Stimulated activated naive CD8-positive, alpha-beta T cell treated with anti-CD3 and anti-CD28 coated beads, Interleukin-15, Interleukin-2, amounts not matched to agents 100 U/mL and 50 U/mL, for 24 hours (primary cell): ENCODE data around the gene HSPBP1.
"Not testable (repeated sequence)": the region's sequence is repeated elsewhere in the genome, so short reads cannot be mapped to it uniquely, and the experiment has no call there.

Experiments
- ATAC-seq: fragments of 150-1000 bp; cut with Tn5 transposase; one replicate; pipeline ENCODE4 v1.10.0; 2021
- DNase-seq: peaks from one replicate; pipeline ENCODE4 v3.0.0; 2021

HSPBP1 gene, protein sequence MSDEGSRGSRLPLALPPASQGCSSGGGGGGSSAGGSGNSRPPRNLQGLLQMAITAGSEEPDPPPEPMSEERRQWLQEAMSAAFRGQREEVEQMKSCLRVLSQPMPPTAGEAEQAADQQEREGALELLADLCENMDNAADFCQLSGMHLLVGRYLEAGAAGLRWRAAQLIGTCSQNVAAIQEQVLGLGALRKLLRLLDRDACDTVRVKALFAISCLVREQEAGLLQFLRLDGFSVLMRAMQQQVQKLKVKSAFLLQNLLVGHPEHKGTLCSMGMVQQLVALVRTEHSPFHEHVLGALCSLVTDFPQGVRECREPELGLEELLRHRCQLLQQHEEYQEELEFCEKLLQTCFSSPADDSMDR

DNA sequence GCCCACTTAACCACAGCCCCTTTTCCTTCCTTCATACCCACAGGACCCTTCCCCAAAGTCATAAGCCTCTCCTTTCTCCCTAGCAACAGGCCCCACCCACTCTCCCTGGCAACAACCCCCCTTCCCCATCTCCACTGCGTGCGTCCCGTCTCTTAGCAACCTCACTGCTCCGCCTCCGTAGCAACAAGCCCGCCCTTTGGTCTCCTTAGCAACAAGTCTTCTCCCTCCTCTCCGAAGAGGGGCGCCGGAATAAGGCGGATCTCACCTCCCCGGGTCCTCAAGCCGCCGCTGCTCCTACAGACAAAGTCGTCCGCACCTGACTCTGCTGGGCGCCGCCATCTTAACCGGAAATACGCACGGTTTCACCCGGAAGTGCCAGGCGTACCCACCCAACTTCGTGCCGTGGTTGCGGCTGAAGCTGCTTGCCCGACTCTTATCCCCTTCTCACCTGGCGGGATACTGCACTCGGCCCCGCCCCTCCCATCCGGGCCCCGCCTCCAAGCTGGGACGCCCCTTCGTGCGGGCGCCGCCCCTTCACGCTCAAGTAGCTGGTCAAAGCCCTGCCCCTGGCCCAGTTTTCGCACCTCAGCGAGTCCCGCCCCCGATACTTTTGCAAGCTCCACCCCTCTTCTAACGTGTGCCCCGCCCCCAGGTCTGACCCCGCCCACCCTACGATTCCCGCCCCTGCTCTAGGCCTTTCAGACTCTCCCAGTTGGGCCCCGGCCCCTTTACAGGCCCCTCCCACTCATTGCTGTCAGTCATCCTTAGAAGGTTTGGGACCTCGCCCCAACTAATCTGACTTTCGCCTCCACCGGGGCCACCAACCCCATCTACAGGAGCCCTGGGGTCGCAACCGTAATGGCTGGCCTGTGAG, at the start of gene HSPBP1:
Gene HSPBP1, minus strand, starts transcription at position 341 of the 874 bp plus-strand sequence. CDS start 502 bp downstream, outside the sequence.
- peak; percentile 94 for ATAC-seq
- peak; percentile 96 for DNase-seq

GRCh38 chr19:55328774-55329318, 48.9 kb upstream of the HSPBP1 start:
- DNase-seq, ATAC-seq: not testable (repeated sequence)

- ATAC-seq (no peak), DNase-seq (no peak)
These were observed 45.3 kb upstream of the HSPBP1 start, which contains the start of gene TMEM150B for GRCh38 chr19:55325172-55325571. TMEM150B (minus strand) TSS chr19:55325341; CDS start chr19:55321036, 4,305 bp downstream.

GRCh38 chr19:55324662-55325061, 44.8 kb upstream of the HSPBP1 start:
- DNase-seq, result no peak
- no peak for ATAC-seq

GRCh38 chr19:55322204-55322885, 42.4 kb upstream of the HSPBP1 start:
- no peak for DNase-seq
- ATAC-seq, result no peak

DNA sequence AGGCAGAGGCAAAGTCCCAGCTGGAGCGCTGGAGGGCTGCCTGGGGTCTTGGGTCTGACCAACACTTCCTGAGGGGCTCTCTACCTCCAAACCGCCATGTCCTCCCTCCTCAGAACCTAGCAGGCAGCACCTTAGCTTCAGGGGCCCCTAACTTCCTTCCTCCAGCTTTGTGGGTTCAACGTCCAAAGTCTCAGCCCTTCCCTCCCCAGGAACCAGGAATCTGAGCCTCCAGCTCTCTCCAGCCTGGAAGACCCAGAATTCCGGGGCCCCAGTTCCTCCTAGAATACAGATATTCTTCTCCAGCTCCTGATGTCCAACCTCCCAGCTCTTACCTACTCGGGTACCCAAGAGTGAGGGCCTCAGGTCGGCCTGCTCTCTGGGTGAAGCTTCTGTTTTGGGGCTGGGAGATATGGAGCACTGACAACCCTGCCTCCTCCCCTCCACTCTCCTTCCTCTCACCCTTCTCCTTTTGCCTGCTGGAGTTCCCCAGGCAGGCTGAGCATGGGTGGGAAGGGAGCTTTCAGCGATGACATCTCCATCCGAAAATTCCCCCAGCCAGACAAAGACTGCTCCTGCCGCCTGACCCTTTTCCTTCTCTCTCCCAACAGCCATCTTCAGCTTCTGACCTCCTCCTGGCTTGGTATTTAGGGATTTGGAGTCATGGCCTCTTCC, 41.7 kb upstream of the HSPBP1 start:
- ATAC-seq, result no peak
- no peak for DNase-seq

GRCh38 chr19:55320844-55321419, 41.0 kb upstream of the HSPBP1 start:
- no peak for ATAC-seq
- no peak for DNase-seq

- DNase-seq, result no peak
- no peak for ATAC-seq
These were observed 39.9 kb upstream of the HSPBP1 start for GRCh38 chr19:55319785-55320184.

GRCh38 chr19:55316646-55317045, 36.7 kb upstream of the HSPBP1 start:
- no peak for DNase-seq
- ATAC-seq, result no peak

DNA sequence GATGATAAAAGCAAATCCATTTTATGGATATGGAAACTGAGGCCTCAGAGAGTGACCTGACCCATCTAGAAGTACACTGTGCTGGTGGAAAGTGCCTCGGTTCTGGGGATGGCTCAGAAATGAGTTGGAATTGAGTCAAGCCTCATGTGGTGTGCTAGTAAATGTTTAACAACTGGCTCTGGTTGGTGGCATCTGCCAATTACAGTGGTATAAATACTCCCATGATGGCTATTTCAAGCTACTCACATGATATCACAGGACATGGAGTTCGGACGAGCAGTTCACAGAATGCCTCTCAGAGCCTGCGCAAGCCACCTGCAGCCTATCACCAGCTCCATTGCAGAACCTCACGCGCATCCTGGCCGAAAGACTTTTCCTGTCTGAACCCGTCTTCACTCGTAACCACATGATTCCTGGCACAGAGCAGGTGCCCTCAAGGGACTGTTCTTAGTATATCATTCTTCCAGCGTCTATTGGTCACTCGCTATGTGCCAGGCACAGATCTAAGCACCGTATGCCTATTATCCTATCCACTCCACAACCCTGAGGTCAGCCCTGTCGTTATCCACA, 36.1 kb upstream of the HSPBP1 start:
- no peak for ATAC-seq
- DNase-seq, result no peak

- ATAC-seq (no peak), DNase-seq (no peak)
These were observed 34.5 kb upstream of the HSPBP1 start for GRCh38 chr19:55314396-55314795.

- ATAC-seq (no peak), DNase-seq (no peak)
These were observed 33.0 kb upstream of the HSPBP1 start for GRCh38 chr19:55312621-55313512.

DNA sequence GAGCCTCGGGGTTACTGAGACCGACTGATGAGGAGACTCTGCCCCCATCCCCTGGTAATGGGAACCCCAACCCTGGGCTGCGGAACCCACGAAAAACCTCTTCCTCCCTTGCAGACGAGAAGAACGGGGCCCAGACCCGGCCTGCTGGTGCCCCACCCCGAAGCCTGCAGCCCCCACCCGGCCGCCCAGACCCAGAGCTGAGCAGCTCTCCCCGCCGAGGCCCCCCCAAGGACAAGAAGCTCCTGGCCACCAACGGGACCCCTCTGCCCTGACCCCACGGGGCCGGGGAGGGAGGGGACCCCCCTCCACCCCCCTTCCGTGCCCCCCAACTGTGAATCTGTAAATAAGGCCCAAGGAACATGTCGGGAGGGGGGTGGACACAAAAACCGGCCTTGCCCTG, 31.9 kb upstream of the HSPBP1 start:
- ATAC-seq (no peak), DNase-seq (no peak)

DNA sequence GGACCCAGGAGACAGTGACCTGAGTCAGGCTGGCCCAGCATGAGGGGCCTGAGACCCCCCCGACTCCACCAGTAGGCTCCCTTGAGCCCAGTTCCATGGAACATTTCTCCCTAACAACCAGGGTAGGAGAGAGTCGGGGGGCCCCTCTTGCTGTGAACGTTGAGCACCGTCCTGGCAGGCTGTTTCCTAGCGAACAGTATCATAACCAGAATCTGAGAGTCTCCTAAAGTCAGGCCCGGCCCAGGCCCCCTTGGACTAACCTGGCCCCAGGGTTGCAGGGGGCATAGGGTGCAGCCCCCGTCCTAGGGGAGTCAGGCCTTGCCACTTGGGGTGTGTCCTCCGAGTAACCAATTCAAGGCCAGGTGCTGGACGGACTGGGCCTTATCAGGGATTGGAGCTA, 31.5 kb upstream of the HSPBP1 start:
- ATAC-seq, result no peak
- DNase-seq, result no peak

- DNase-seq, result no peak
- no peak for ATAC-seq
These were observed 30.6 kb upstream of the HSPBP1 start for GRCh38 chr19:55310498-55310897.

GRCh38 chr19:55309448-55309847, 29.5 kb upstream of the HSPBP1 start:
- DNase-seq (no peak), ATAC-seq (no peak)

DNA sequence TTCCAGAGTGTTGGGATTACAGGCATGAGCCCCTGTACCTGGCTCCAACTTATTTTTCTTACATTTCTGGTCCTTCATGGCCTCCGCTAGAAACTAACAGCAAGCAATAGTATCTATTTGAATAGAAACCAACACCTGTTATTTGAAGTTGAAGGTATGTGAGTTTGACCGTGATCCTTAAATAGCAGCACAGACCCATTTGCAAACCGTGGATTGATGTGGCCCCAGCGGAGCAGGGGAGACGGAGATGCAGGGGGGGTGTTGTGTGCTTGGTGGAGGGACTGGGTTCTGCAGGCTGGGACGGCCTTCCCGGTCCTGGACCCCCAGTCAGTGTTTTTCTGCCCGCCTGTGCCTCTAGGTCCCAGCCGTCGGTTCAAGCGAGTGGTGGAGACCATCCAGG, 28.4 kb upstream of the HSPBP1 start:
- ATAC-seq (no peak), DNase-seq (no peak)

DNA sequence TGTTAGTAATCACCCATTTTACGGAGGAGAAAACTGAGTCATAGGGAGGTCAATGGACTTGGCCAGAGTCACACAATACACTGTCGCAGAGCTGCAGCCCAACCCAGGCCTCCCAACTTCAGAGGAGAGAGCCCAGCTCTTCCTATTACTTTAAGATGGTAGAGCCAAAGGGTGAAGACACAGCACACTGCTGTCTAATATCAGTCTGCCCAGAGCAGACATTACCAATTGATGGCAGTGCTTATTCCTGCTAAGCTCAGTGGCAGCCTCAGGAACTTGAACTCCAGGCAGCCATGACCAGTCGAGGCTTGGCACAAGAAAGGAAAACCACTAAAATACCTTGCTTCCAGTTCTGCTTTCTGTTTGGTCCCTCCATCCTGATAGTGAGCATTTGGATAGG, 26.8 kb upstream of the HSPBP1 start:
- ATAC-seq (no peak), DNase-seq (no peak)

- ATAC-seq (no peak), DNase-seq (no peak)
These were observed 26.2 kb upstream of the HSPBP1 start for GRCh38 chr19:55305983-55306562.

GRCh38 chr19:55305491-55305890, 25.6 kb upstream of the HSPBP1 start:
- DNase-seq, result peak; percentile 54
- peak; percentile 55 for ATAC-seq
